ENCODE data around the gene PAX8.

- TF ChIP-seq CTCF (IDR thresholded peaks at IDR 0.05; ENCODE audit: borderline replicate concordance, extremely low read depth, low read length, poor library complexity, severe bottlenecking) (peak; percentile 40), EZH2 (IDR thresholded peaks at IDR 0.05; ENCODE audit: borderline replicate concordance, low read depth, low read length, severe bottlenecking) (no peak)
Observed at GRCh38 chr2:113192459-113193100, 86.1 kb downstream of the PAX8 start.

All from DND-41 (cell line).